Ascending aorta (tissue), 2 donors: Measurements from ENCODE around the gene FNIP1. TPM values are rescaled to one million over a fixed set of nuclear protein-coding genes. Genes with fewer than 3 reads are reported as not detected.
A peak's percentile ranks its signal among the peaks of the same experiment; 100 is the strongest.

Experiments used
- DNase-seq, 2 donors: peaks; one replicate each; pipeline ENCODE4 v3.0.0-alpha.2; 2019; ENCODE audit warnings: low spot score in 2 of 2
- H3K27ac ChIP-seq, 2 donors: fragments of 200-600 bp; sonication (generic); one replicate each; pipeline ENCODE4 v1.5.1; 2016 to 2017; ENCODE audit warnings: mild to moderate bottlenecking in 1 of 2
- H3K27me3 ChIP-seq: fragments of 200-600 bp; sonication (generic); one replicate; pipeline ENCODE4 v1.5.1; 2017
- H3K36me3 ChIP-seq, 2 donors: fragments of 200-600 bp; sonication (generic); one replicate each; pipeline ENCODE4 v1.5.1; 2016
- H3K4me1 ChIP-seq, 2 donors: fragments of 200-600 bp; sonication (generic); one replicate each; pipeline ENCODE4 v1.5.1; 2016 to 2017; ENCODE audit warnings: mild to moderate bottlenecking in 1 of 2
- H3K4me3 ChIP-seq, 2 donors: fragments of 200-600 bp; sonication (generic); one replicate each; pipeline ENCODE4 v1.5.1; 2016 to 2017; ENCODE audit warnings: mild to moderate bottlenecking in 1 of 2
- H3K9me3 ChIP-seq, 2 donors: fragments of 200-600 bp; sonication (generic); one replicate each; pipeline ENCODE4 v1.5.1; 2016
- intact Hi-C: fragments of 100-400 bp; cut with DNase I; formaldehyde crosslinking; loops from one replicate; pipeline ENCODE4 v1.15.1; 2023
- total RNA-seq: library from RNA; depleted of rRNA; stranded (reverse); fragments of >200 nt; gene quantifications from one replicate; pipeline ENCODE4 v1.1.0, GENCODE V29; 2016
- TF ChIP-seq, protein P1 (sequence below), 3 experiments: fragments of 200-600 bp in 2 of 3; fragments of 450-650 bp in 1 of 3; sonication (generic) in 2 of 3; IDR thresholded peaks; one replicate each; pipeline ENCODE4 v1.5.1; 2016 to 2019; ENCODE audit warnings: antibody characterized with exemption in 3 of 3, mild to moderate bottlenecking in 1 of 3, moderate library complexity in 1 of 3

The FNIP1 gene
- total RNA-seq, 1 donor from 2014 or later, result 20.5 TPM

DNA sequence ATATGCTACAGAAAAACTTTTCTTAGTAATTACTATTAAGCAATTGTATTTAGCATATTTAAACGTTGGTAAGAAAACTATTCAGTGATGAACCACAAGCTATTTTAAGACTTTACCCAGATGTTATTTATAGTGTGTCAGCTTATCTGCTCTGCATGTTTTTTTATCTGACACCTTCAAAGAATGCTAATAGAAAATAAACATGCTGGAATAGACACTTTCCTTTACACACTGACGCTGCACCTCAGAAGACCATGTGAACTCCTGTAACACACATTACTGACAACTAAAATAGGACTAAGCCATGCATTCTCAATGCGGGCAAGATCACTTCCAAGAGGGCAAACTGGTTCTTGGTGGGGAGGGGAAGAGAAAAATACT lies 38.3 kb downstream of the FNIP1 start:
- DNase-seq, result no peak
- Histone ChIP-seq H3K36me3 (no peaks in the 10 kb centered on the region), H3K4me3 (no peak overlapping the region), H3K4me1 (peaks cover 9 to 11% of the 10 kb centered on the region in 2 donors), H3K27ac (no peak overlapping the region), H3K27me3 (no peaks in the 10 kb centered on the region), H3K9me3 (no peaks in the 10 kb centered on the region)
- TF ChIP-seq, protein P1, sequence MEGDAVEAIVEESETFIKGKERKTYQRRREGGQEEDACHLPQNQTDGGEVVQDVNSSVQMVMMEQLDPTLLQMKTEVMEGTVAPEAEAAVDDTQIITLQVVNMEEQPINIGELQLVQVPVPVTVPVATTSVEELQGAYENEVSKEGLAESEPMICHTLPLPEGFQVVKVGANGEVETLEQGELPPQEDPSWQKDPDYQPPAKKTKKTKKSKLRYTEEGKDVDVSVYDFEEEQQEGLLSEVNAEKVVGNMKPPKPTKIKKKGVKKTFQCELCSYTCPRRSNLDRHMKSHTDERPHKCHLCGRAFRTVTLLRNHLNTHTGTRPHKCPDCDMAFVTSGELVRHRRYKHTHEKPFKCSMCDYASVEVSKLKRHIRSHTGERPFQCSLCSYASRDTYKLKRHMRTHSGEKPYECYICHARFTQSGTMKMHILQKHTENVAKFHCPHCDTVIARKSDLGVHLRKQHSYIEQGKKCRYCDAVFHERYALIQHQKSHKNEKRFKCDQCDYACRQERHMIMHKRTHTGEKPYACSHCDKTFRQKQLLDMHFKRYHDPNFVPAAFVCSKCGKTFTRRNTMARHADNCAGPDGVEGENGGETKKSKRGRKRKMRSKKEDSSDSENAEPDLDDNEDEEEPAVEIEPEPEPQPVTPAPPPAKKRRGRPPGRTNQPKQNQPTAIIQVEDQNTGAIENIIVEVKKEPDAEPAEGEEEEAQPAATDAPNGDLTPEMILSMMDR (IDR thresholded peaks at IDR 0.05), result no peak
- intact Hi-C loops, result no loop called here

DNA sequence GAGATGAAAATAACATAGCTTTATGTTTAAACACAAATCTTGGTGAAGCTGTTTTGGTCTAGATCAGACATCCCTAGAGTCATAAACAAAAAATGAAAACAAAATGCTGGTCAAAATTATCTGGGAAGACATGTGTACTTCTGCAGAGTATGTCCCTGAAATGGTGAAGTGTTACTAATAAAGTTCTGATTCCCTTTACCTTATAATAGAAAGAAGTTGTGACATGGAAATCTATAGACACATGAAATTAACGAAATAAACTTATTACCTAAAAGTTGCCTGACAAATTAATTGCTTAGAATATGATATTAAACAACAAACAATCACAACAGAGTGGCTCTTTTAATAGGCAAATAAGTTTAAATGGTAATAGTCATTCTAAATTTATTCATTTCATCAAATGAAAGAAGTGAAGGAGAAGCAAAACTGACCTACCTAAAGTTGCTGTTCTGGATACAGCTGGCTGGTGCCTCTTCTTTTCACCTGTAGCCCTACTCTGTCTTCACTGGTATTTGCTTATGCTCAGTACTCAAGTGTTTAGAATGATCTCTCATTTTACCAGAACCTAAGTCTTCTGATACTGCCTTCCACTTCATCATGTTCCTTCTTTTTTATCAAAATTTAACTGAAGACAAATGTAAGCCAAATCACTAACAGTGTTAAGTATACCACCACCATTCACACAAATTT lies 38.8 kb downstream of the FNIP1 start:
- TF ChIP-seq, protein P1 (IDR thresholded peaks at IDR 0.05), result no peak
- Histone ChIP-seq H3K36me3 (no peaks in the 10 kb centered on the region), H3K27me3 (no peaks in the 10 kb centered on the region), H3K9me3 (no peaks in the 10 kb centered on the region), H3K27ac (no peak overlapping the region), H3K4me3 (no peak overlapping the region), H3K4me1 (peaks cover 9 to 11% of the 10 kb centered on the region in 2 donors)
- DNase-seq, result no peak
- intact Hi-C loops, result no loop called here

DNA sequence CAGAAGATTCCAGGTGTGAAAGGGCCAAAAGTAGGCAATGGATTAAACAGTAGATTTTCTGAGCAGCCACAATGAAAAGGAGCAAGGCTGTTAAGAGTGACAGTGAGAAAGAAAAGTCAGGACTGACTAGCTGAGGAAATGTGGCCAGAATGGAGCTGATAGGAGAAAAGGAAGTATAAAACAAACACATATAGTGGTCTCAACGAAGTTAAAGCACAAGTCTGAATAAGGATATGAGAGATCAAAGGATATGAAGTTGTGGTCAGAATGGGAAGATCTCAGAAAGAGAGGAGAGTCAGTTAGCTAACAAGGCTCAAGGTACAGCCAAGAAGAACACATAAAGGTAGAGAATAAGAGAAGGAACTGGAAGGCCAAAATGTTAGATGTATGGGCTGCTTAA lies 39.9 kb downstream of the FNIP1 start:
- peaks cover 9 to 11% of the 10 kb centered on the region in 2 donors for H3K4me1 ChIP-seq
- no peaks in the 10 kb centered on the region for H3K9me3 ChIP-seq
- no peak overlapping the region for H3K4me3 ChIP-seq
- H3K27me3 ChIP-seq, result no peaks in the 10 kb centered on the region
- H3K36me3 ChIP-seq, result no peaks in the 10 kb centered on the region
- no peak for DNase-seq
- intact Hi-C loops, result no loop called here
- H3K27ac ChIP-seq, result peak overlapping the region in 1 of 2 donors; percentile 42
- TF ChIP-seq, protein P1 (IDR thresholded peaks at IDR 0.05), result no peak

DNA sequence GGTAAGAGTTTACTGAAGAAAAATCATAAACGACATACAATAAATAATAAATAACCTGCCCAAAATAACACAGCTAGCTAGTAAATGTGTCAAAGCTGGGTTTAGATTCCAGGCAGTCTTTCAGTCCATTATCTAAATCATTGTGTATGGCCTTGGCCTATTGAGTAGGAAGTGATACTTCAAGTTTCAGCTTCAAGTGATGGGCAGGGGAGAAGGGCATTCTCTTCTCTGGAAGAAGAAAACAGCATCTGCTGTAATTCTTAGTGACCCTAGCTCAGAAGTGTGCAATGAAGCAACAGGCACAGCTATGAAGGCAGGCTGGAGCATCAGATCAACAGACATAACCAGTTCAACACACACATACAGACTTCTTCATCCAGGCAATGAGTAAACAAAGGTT lies 42.5 kb downstream of the FNIP1 start:
- Histone ChIP-seq H3K4me1 (peaks cover 9 to 11% of the 10 kb centered on the region in 2 donors), H3K36me3 (no peaks in the 10 kb centered on the region), H3K9me3 (no peaks in the 10 kb centered on the region), H3K27ac (no peak overlapping the region), H3K4me3 (no peak overlapping the region), H3K27me3 (no peaks in the 10 kb centered on the region)
- DNase-seq, result no peak
- TF ChIP-seq, protein P1 (IDR thresholded peaks at IDR 0.05), result no peak
- intact Hi-C loops, result no loop called here

DNA sequence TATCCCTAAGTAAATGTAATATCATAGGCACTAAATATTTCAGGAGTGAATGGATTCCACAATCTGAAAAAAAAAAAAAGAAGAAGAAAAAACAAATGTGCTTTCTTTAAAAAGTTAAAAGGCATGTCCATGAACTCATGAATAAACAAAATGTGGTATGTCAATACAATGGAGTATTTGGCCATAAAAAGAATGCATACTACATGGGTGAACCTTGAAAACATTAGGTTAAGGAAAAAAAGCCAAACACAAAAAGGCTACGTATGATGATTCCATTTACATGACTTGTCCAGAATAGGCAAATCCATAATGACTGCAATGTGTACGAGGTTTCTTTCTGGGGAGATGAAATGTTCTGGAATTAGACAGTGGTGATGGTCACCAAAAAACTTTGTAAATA lies 45.3 kb downstream of the FNIP1 start:
- TF ChIP-seq, protein P1 (IDR thresholded peaks at IDR 0.05), result no peak
- H3K27ac ChIP-seq, result no peak overlapping the region
- no peak for DNase-seq
- H3K4me1 ChIP-seq, result no peaks in the 10 kb centered on the region
- no peaks in the 10 kb centered on the region for H3K27me3 ChIP-seq
- H3K4me3 ChIP-seq, result no peak overlapping the region
- no peaks in the 10 kb centered on the region for H3K36me3 ChIP-seq
- intact Hi-C loops, result no loop called here
- H3K9me3 ChIP-seq, result no peaks in the 10 kb centered on the region
